Brain microvascular endothelial cell (primary cell): ENCODE measurements around the gene NHSL1.

Source experiments
- DNase-seq: peaks from one replicate; pipeline ENCODE4 v3.0.0-alpha.2; 2020
- H3K27ac ChIP-seq: fragments of 250-450 bp; sonication (Bioruptor Pico); 2 replicates; pipeline ENCODE4 v1.5.1; 2020; ENCODE audit warnings: mild to moderate bottlenecking, moderate library complexity
- H3K27me3 ChIP-seq: fragments of 250-450 bp; sonication (Bioruptor Pico); replicated peaks from 2 replicates; pipeline ENCODE4 v1.5.1; 2020; ENCODE audit warnings: mild to moderate bottlenecking
- H3K36me3 ChIP-seq: fragments of 250-450 bp; sonication (Bioruptor Pico); replicated peaks from 2 replicates; pipeline ENCODE4 v1.5.1; 2020; ENCODE audit warnings: mild to moderate bottlenecking
- H3K4me3 ChIP-seq: 2 replicates; pipeline ENCODE4 v1.5.1; 2011; ENCODE audit warnings: low read depth, mild to moderate bottlenecking, control low read depth, low read length, moderate library complexity
- in situ Hi-C: cut with HindIII; loops from 2 replicates; pipeline ENCODE4 v1.10.0; 2017; ENCODE audit warnings: low sequenced_read_pairs, low pct_ligation_motif_present
- TF ChIP-seq, protein P1 (sequence below): IDR thresholded peaks from 2 replicates; pipeline ENCODE4 v1.5.1; 2011; ENCODE audit warnings: low read depth, mild to moderate bottlenecking, moderate library complexity, low read length, control low read depth, inconsistent platforms; ENCODE audit errors: missing control alignments

The NHSL1 gene

DNA sequence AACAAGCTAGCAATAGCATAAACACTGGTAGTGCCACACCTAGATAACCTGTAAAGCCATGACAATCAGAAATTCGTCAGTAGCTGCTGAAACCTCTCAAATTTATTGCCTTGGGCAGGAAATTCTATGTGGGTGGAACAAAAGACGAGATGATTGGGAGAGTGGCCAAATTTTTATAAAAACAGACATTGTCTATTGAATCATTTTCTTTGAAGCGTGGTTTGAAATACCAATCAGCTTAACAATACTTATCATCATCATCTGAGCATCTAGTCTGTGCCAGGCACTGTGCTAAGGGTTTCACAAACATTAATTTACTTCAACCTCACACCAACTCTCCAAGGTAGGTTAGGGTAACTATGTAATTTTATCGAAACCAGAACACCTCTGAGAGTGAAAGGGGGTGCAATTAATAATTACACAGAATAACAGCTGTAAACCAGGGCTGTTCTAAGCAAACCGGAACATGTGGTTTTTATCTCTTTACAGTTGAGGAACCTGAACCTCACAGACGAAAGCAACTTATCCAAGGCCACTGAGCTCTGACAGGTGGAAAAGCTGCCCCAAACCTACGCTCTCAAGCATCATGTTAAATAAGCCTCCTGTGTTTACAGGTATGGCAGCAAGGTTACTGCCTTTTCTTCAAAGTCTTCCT lies 43.4 kb downstream of the NHSL1 start:
- Histone ChIP-seq H3K27me3 (no peaks in the 10 kb centered on the region), H3K4me3 (no peak overlapping the region), H3K27ac (peak overlapping the region; percentile 20)

DNA sequence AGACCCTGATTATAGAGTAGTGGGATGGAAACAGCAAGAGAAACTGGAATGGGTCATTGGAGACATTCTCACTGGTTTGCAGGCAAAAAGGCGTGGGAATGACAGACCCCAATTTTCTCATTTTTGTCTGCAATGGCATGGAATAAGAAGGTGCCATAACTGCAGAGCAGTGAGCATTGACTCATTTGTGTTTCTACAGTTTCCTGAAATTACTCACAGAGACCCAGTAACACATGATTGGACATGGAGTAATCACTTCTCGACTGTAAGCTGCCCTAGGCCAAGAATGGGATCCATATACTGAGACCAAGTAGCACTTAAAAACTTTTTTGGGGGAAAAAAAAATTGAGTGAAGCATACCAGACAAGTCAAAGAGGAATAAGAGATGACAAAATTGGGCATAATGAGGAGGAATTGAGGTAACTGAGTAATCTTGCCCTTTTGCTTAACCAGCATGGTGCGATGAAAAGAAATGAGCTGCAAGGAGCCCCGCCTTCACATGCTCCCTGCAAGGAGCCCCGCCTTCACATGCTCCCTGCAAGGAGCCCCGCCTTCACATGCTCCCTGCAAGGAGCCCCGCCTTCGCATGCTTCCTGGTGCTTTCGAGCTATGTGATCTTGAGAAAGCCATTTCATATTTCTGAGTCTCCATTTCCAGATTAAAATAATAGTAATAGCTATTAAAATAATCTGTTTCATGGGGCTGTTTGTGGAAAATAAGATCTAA lies 44.1 kb downstream of the NHSL1 start:
- no peak overlapping the region for H3K4me3 ChIP-seq
- no peak for DNase-seq
- H3K36me3 ChIP-seq: no peaks in the 10 kb centered on the region
- H3K27me3 ChIP-seq: no peaks in the 10 kb centered on the region
- H3K27ac ChIP-seq: peak overlapping the region; percentile 10
- in situ Hi-C loops: no loop called here
- TF ChIP-seq, protein P1, sequence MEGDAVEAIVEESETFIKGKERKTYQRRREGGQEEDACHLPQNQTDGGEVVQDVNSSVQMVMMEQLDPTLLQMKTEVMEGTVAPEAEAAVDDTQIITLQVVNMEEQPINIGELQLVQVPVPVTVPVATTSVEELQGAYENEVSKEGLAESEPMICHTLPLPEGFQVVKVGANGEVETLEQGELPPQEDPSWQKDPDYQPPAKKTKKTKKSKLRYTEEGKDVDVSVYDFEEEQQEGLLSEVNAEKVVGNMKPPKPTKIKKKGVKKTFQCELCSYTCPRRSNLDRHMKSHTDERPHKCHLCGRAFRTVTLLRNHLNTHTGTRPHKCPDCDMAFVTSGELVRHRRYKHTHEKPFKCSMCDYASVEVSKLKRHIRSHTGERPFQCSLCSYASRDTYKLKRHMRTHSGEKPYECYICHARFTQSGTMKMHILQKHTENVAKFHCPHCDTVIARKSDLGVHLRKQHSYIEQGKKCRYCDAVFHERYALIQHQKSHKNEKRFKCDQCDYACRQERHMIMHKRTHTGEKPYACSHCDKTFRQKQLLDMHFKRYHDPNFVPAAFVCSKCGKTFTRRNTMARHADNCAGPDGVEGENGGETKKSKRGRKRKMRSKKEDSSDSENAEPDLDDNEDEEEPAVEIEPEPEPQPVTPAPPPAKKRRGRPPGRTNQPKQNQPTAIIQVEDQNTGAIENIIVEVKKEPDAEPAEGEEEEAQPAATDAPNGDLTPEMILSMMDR: no peak

More for the DNA sequence above, 43.4 kb downstream of the NHSL1 start:
- TF ChIP-seq, protein P1: no peak
- in situ Hi-C loops: no loop called here
- DNase-seq: peak; percentile 25
- no peaks in the 10 kb centered on the region for H3K36me3 ChIP-seq

DNA sequence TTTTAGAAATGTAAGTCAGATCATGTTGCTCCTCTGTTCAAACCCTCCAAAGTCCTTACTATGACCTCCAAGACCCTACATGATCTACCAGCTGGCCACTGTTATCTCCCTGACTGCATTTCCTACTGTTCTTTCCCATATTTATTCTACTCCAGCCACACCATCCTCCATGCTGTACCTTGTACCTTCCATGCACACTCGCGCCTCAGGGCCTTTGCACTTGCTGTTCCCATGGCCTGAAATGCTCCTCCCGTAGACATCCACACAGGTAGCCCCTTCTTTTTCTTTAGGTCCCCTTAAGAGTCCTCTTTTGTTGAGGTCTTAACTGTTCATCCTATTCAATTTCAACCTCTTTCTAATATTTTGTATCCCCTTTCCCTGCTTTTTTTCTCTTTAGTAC lies 48.3 kb downstream of the NHSL1 start:
- Histone ChIP-seq H3K27ac (no peak overlapping the region), H3K27me3 (no peaks in the 10 kb centered on the region), H3K4me3 (no peak overlapping the region), H3K36me3 (no peaks in the 10 kb centered on the region)
- in situ Hi-C loops: no loop called here
- TF ChIP-seq, protein P1: no peak
- DNase-seq: no peak

DNA sequence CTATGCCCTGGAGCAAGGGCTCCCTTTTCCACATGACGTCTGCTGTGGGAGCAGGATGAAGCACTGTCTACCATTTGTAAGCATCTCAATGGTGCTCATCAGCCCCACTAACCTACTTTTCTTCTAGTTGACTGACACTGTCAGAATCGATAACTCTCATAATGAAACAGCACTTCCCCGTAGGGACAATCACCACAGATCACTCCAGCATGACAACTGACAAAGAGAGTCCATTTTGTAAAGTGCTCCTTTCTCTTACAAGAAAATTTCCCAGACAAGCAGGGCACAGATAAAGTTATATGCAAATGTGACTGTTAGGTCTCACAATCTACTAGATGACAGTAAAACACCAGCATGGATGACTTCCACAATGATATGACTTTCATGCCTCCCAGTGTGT lies 48.8 kb downstream of the NHSL1 start:
- H3K36me3 ChIP-seq: no peaks in the 10 kb centered on the region
- in situ Hi-C loops: no loop called here
- H3K4me3 ChIP-seq: no peak overlapping the region
- TF ChIP-seq, protein P1: no peak
- H3K27ac ChIP-seq: no peak overlapping the region
- DNase-seq: no peak
- H3K27me3 ChIP-seq: no peaks in the 10 kb centered on the region

DNA sequence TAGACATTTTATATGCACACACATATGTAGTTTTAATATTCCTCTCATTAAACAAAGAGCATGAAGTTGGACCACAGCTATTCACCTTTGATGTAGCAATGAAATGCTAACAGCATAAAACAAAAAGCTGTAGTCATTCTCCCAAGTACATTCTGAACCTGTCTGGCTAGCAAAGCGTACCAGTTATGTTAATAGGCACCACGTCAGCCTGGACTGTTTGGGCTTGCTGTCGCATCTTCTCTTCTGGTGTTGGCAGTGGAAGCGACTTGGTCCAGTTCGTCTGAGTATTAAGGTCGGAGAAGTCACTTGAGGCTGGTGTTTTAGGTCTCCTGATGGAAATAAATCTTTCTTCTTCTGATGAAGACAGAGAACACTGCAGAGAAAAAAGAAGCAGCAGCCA lies 52.5 kb downstream of the NHSL1 start:
- no peak overlapping the region for H3K27ac ChIP-seq
- H3K36me3 ChIP-seq: peaks cover 5% of the 10 kb centered on the region
- no peaks in the 10 kb centered on the region for H3K27me3 ChIP-seq
- in situ Hi-C loops: no loop called here
- TF ChIP-seq, protein P1: no peak
- no peak for DNase-seq
- no peak overlapping the region for H3K4me3 ChIP-seq
